Activated gamma-delta T cell treated with Interleukin-2 at 50 U/mL for 16 hours (primary cell): ENCODE data around the gene POFUT2.

ENCODE experiments used
- DNase-seq: peaks from one replicate; pipeline ENCODE4 v3.0.0-alpha.2; 2020

Gene POFUT2

GRCh38 chr21:45220714-45221490 is 66.8 kb downstream of the POFUT2 start:
- DNase-seq: no peak

DNA sequence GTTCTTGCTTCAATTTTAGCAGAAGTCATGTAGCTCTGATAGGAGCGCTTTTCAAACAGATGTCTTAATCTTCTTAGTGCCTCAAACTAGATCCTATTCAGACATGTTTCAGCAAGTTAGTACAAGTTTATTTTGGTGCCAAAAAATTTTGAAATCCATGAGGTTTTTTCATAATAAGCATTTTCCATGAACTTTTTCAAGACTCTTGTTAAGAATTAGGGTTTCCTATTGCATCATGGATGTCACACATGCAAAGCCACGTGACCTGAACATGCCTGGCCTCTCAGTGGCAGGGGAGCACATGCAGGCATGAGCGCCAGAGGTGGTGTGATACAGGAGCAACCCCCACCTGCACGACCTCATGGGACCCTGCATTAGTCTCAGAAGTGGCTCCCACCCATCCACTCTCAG is 67.6 kb downstream of the POFUT2 start:
- DNase-seq: no peak

DNA sequence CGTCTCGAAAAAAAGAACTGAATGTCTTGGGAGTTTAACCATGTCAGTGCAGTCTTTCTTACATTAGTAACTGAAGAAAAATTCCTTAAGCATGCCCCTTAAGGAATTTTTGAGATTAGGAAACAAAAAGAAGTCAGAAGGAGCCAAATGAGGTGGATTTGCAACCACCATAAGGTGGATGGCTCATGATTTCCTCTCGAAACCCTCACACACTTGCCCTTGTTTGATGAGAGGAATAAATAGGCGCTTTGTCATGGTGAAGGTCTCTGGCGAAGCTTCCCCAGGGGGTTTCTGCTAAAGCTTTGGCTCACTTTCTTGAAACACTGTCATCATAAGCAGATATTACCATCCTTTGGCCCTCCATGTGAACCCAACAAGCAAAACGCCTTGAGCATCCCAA is 68.2 kb downstream of the POFUT2 start:
- no peak for DNase-seq

GRCh38 chr21:45217010-45217409 is 70.7 kb downstream of the POFUT2 start:
- DNase-seq: no peak

- no peak for DNase-seq
Measured at GRCh38 chr21:45215213-45215612, 72.5 kb downstream of the POFUT2 start.
